HG02763 (cell line): ENCODE data around the gene COL16A1.

Experiments used
- ATAC-seq: cut with Tn5 transposase; IDR thresholded peaks from one replicate; pipeline ENCODE4 v1.9.1; 2021; ENCODE audit warnings: mild to moderate bottlenecking, moderate library complexity; ENCODE audit not compliant: unreplicated experiment

The COL16A1 gene

GRCh38 chr1:31627301-31627929 is 76.4 kb downstream of the COL16A1 start:
- ATAC-seq: no peak

DNA sequence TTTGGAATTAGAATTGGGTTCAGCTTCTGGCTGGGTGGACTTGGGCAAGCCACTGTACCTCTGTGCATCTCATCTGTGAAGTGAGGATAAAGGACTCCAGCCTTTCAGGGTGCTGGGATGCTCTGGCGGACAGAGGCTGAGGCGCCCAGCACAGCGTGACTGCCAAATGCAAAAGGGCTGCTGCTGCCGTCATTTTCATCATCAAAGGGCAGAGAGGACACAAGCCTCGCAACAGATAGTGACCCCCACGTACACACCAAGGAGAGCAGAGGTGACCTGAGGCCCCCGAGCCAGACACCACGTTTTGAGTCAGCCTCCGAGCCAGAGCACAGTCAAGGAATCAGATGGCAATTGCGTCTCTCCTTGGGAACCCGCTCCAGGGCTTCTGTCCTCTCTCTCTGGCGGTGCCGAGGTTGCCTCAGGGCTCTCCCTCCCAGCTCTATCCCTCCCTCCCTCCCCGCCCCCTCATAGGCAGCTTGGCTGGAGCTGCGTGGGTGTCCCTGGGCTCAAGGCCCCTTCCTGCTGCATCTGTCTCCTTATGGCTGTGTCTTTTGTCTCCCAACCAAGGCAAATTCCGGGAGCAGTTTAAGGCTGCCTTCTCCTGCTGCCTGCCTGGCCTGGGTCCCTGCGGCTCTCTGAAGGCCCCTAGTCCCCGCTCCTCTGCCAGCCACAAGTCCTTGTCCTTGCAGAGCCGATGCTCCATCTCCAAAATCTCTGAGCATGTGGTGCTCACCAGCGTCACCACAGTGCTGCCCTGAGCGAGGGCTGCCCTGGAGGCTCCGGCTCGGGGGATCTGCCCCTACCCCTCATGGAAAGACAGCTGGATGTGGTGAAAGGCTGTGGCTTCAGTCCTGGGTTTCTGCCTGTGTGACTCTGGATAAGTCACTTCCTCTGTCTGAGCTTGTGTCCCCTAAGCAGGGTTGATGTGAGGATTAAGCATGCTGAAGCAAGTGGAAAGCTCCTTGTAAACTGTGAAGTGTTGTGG is 77.3 kb downstream of the COL16A1 start:
- no peak for ATAC-seq

- ATAC-seq: no peak
These were observed 78.1 kb downstream of the COL16A1 start for GRCh38 chr1:31625561-31626222.

DNA sequence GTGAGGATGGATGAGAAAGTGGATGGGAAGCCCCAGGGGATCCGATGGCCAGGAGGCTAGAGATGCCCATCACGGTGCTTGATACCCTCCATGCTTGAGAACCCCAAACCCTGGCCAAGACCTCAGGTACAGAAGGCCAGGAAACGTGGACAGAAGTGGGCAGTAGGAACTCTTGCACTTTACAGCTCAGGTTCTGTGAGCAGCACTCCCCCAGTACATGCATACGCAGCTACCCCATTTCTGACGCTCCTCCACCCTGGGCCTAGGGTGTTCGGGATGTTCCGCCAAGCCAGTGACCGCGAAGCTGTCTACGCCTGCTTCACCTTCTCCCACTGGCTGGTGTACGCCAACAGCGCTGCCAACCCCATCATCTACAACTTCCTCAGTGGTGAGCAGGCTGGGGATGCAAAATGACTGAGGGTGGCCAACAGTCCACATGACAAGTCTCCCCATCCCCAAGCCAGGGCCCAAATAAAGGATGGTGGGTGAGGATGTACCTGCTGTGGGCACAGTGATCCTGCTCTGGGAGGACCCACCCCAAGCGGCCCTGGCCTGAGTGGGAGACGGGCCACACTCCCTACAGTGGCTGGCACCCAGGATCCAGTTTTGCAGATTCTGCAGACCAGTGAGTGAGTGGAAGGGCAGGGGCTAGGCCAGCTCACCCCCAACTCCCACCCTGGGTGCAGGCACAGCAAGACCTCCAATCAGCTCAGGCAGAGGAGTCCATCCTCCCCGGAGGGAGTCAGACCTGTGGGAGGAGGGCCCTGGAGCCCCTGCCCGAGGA is 78.9 kb downstream of the COL16A1 start:
- ATAC-seq: no peak

DNA sequence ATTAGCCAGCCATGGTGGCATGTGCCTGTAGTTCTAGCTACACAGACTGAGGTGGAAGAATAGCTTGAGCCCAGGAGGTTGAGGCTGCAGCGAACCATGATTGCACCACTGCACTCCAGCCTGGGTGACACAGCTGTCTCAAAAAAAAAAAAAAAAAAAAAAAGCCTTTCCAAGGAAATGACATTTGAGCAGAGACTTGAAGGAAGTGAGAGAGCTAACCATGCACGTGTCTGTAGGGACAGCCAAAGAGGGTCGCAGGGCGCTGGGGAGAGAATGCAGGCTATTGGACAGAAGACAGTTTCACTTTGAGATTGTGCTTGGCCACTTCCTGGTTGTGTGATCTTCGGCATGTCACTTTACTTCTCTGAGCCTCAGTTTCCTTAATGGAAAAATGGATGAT is 79.5 kb downstream of the COL16A1 start:
- ATAC-seq: no peak

- no peak for ATAC-seq
These were observed 80.5 kb downstream of the COL16A1 start for GRCh38 chr1:31623365-31623764.

DNA sequence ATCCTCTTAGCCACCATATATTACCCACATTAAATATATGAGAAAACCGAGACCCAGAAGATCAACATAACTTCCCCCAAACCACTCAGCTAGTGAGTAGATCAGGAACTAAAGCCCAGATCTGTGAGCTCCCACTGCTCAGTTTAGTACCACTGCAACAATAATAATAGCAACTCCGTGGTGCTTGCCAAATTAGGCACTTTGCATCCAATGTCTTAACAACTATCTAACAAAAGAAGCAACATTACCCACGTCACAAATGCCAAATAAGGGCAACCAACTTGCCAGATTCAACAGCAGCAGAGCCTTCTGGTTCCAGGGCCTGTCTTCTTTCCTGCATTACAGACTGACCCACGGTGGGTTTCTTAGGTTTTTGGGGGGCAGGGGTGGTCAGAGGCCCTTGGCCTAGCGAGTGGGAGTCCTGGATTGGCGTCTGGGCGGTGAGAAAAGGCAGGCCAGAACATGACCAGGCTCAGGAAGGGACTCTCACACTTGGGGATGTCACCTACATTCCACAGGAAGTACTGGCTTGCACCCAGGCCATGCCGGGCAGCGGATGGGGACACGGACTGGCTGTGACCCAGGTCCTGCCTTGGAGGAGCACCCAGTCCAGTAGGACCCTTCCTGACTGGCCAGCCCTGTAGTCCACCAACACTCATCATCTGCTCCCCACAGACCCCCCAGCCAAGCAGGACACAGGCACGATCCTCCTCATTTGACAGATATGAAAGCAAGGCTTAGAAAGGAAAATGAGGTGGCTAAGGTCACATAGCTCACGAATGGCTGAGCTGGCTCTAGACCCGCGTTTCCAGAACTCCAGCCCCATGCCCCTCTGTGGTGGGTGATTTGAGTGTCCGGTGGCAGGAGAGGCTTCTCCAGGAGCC is 81.7 kb downstream of the COL16A1 start:
- no peak for ATAC-seq

DNA sequence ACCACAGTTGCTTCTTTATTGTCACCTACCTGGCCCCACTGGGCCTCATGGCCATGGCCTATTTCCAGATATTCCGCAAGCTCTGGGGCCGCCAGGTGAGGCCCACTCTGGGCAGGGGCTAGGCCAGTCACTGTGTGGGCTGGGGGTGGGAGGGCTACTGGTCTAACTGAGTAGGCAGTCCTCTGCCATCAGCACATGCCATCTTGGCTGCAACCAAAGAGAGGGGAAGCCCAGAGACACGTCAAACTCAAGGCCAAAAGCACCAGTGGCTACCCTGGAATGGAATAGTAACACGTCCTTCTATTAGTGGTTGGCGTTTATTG is 82.4 kb downstream of the COL16A1 start:
- no peak for ATAC-seq

DNA sequence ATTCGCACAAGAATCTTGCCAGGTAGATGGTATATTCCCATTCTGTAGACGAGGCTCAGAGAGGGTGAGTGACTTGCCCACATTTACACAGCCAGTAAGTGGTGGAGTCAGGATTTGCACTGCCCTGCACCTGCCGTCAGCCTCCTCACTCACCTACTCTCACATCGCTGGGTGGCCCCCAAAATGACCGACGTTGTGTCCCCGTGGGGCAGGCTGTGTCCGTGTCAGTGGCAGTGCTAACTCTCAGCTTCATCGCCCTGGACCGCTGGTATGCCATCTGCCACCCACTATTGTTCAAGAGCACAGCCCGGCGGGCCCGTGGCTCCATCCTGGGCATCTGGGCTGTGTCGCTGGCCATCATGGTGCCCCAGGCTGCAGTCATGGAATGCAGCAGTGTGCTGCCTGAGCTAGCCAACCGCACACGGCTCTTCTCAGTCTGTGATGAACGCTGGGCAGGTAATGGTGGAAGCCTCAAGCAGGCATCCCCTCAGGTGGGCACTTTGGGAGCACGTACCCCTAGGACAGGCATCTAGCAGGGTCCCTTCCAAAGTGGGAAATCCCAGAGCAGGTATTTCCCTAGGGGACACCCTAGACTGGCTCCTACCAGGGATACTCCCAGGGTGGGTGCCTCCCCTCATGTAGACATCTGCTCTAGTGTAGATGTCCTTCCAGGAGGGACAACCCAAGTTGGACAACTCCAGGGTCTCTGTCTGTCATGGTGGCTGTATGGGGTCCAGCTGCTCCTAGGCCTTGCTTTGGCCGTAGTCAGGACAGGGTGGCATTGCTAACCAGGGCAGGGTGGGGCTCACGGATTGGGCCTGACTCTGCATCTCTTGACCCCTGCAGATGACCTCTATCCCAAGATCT is 83.0 kb downstream of the COL16A1 start:
- ATAC-seq: no peak

DNA sequence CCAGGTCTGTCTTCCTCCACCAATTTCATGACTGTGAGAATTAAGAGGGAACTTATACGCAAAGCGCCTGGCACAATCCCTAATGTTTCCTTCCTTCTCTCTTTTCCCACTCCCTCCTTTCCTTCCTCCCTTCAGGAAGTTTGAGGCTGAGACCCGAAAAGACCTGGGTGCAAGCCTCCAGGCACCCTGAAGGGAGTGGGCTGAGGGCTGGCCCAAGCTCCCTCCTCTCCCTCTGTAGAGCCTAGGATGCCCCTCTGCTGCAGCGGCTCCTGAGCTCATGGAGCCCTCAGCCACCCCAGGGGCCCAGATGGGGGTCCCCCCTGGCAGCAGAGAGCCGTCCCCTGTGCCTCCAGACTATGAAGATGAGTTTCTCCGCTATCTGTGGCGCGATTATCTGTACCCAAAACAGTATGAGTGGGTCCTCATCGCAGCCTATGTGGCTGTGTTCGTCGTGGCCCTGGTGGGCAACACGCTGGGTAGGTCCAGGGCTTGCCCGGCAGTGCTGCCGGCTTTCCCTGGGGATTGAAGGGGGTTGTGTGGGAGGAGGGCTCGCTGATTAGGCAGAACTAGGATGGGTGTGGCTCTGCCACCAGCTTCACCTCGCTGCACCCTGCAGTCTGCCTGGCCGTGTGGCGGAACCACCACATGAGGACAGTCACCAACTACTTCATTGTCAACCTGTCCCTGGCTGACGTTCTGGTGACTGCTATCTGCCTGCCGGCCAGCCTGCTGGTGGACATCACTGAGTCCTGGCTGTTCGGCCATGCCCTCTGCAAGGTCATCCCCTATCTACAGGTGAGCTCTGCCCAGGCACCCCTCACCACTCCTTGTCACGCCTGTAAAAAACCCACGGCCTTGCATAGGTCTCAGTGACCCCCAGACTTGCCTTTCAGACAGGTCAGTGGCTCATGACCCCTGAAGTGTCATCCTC is 84.6 kb downstream of the COL16A1 start:
- no peak for ATAC-seq

DNA sequence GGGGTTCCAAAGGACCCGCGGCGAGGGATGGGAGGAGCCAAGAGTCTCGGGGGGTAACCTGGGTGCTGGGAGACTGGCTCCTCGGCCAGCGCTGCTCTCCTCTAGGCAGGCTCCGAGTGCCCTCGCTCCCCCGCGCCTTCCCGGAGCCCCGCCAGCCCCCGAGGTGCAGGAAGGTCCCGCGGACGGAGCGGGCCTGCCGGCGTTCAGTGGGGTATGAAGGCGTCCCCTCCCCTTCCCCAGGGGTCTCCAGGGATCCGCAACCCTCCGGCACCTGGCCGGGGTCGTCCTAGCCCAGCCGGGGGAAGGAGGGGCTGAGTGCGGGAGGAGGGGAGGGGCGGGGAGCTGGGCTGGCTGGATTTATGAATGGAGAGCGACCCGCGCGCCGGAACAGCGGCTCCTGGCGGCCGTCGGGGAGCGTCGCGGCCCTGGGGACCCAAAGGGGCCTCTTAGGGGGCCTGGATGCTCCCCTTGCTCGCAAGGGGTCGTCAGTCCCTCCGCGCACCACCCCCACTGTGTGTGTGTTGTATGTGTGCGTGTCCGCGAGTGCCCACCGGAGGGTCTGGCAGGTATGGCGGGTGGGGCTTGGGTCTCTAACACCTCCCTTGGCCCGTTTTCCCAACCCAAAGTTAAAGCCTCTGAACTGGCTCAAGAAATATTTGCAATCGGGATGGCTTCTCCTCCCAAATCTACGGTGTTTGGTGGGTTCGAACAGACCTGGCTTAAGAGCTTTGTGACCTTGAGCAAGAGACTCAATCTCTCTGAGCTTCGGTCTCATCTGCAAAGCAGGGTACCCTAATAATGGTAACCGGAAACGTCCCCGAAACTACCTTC is 85.7 kb downstream of the COL16A1 start:
- ATAC-seq: no peak

DNA sequence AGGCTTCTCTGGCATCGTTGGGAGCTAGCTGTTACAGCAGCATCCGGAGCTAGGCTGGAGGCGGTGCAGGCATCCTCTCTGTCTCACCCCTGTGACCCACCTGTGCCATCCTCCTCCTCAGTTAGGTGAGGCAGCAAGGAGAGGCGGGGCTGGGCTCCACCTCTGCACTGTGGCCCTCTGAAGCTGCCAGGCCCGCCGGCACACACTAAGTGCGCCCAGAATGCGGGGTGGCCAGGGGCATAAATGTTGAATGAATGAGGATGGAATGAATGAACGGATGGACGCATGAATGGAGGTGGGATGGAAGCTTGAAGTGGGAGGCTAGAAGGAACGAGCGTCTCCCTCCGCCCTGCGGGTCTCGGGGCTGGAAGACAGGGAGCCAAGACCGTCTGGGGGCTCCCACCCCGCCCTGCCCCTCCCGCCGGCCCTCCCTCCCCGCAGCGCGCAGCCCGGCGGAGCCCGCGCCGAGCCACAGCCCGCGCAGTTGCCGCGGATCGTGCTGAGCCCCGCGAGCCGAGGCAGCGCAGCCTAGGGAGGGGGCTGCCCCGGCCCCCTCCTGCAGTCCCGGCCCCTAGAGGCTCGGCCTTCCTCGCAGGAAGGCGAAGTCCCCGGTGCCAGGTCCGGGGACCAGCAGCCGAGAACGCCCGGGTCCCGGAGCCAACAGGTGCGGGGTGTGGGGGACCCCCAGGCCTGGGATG is 86.5 kb downstream of the COL16A1 start, which contains the start of gene HCRTR1:
Gene HCRTR1 (plus strand): TSS at position 472 of the 698 bp plus-strand sequence. CDS start 1,504 bp downstream, outside the sequence.
- no peak for ATAC-seq

DNA sequence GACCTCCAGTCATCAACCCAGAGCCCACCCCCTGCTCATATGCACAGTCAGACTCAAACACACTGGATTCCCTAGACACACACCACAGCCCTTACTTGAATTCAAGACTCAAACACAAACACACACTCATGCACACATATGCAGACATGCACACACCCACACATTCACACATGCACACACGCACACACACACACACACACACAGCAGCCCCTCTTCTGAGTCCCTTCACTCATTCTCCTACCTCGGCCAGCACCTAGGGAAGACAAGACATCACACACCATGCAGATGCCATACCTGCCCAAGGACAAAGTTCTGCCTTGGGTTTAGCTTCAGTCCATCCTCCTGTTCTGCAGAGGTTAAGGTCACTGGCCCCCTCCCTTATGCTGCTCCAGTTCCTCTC is 87.9 kb downstream of the COL16A1 start:
- no peak for ATAC-seq

- no peak for ATAC-seq
These were observed 88.4 kb downstream of the COL16A1 start for GRCh38 chr1:31615414-31615813.

DNA sequence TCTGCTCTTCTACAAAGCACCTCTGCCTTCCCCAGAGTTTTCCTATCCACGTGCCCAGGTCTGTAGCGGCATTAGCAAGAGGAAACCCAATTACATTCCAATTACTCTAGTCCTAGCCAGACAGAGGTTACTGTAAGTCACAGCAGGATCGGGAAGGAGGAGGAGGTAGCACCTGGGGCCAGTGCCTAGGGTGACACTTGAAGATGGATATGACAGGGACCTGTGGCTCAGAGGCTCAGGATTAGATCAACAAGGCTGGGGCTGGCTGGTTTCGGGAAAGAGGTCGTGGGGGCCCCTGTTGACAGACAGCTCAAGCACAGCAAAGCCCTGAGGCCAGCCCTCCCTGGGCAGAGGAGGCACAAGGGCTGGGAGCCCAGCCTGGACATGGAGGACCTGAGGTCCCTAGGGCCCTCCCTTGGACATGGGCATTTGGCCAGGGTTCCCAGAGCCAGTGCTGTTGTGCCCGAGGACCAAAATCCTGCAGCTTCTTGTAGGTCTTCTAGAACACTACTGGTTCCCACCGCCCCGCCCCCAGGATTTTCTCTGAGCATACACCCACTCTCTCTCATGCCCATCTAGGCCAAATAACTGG is 89.3 kb downstream of the COL16A1 start:
- no peak for ATAC-seq

DNA sequence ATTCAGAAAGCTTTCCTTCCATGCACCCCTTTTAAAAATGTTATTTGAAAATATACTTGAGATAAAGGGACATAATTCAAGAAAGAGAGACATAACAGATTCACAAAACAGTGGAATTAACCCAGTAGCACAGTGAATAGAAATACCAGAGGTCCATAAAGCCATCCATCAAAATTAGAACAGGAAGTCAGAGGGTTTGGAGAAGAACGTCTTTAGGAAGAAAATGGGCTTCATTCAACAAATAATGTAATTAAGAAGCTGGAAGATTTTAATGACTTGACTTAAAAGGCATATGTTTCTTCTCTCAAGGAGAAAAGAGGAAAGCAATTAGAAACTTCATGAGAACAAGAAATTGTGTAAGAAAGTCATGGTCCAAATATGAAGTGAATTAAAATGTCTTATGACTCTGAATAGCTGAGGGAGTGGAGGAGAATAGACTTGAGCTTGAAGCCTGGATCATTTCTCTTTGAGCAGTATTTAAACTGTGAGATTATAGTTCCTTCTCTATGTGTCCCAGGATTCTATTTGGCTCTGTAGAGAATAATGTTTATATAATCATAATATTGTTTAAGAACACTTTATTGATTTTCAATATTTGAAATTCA is 94.2 kb downstream of the COL16A1 start:
- ATAC-seq: no peak
